ENCODE data around the gene TMPRSS4.

The TMPRSS4 gene

DNA sequence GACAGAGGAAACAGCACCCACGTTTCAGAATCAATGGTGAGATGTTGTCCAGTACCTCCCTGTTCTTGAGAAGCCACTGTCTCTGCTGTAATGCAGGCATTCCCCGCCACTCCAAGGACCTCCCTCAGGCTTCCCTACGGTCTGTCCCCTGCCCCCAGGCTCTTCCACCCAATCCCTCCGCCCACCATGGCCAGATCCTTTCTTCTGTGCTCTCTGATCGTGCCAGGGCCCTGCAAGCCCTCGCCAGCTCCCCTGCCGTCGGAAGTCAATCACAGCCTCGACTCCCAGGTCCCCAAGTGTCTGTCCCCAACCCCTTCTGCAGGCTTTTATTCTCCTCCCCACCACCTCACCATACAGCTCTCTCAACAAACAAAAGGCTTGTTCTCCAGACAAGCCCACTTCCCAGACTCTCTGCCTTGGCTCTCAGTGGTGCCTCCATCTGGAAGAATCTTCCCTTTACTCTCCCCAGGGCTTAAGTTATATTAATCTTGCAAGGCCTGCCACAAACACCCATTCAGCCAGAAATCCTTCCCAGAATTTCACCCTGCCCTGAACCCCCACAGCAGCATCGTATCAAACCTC is 62.1 kb downstream of the TMPRSS4 start:
- no peaks in the 10 kb centered on the region for H3K4me1 Mint-ChIP-seq
- no peak overlapping the region for H3K27ac Mint-ChIP-seq
- H3K4me3 Mint-ChIP-seq: no peak overlapping the region
- DNase-seq (no peak), ATAC-seq (no peak)
- peaks cover 43% of the 10 kb centered on the region for H3K27me3 Mint-ChIP-seq
- H3K9me3 Mint-ChIP-seq: no peaks in the 10 kb centered on the region
- H3K36me3 Mint-ChIP-seq (ENCODE audit: low read depth): no peaks in the 10 kb centered on the region

- H3K36me3 Mint-ChIP-seq (ENCODE audit: low read depth): no peaks in the 10 kb centered on the region
- peaks cover 47% of the 10 kb centered on the region for H3K27me3 Mint-ChIP-seq
- no peak overlapping the region for H3K4me3 Mint-ChIP-seq
- DNase-seq (no peak), ATAC-seq (no peak)
- H3K4me1 Mint-ChIP-seq: no peaks in the 10 kb centered on the region
- no peaks in the 10 kb centered on the region for H3K9me3 Mint-ChIP-seq
- no peak overlapping the region for H3K27ac Mint-ChIP-seq
Measured at GRCh38 chr11:118139578-118139977, 62.7 kb downstream of the TMPRSS4 start.

GRCh38 chr11:118142081-118142480 is 65.2 kb downstream of the TMPRSS4 start:
- H3K9me3 Mint-ChIP-seq: no peaks in the 10 kb centered on the region
- H3K4me1 Mint-ChIP-seq: peaks cover 4% of the 10 kb centered on the region
- no peak overlapping the region for H3K27ac Mint-ChIP-seq
- no peak overlapping the region for H3K4me3 Mint-ChIP-seq
- no peaks in the 10 kb centered on the region for H3K36me3 Mint-ChIP-seq (ENCODE audit: low read depth)
- DNase-seq (no peak), ATAC-seq (no peak)
- H3K27me3 Mint-ChIP-seq: peaks cover 51% of the 10 kb centered on the region

- Mint-ChIP-seq H3K36me3 (ENCODE audit: low read depth) (no peaks in the 10 kb centered on the region), H3K4me3 (no peak overlapping the region), H3K27me3 (peaks cover 58% of the 10 kb centered on the region), H3K4me1 (peaks cover 4% of the 10 kb centered on the region), H3K9me3 (no peaks in the 10 kb centered on the region), H3K27ac (no peak overlapping the region)
- no peak for ATAC-seq
- no peak for DNase-seq
Measured at GRCh38 chr11:118142809-118143208, 65.9 kb downstream of the TMPRSS4 start.

GRCh38 chr11:118143661-118144185 is 66.8 kb downstream of the TMPRSS4 start:
- Mint-ChIP-seq H3K27me3 (peaks cover 61% of the 10 kb centered on the region), H3K9me3 (no peaks in the 10 kb centered on the region), H3K27ac (no peak overlapping the region), H3K4me3 (no peak overlapping the region), H3K4me1 (peaks cover 4% of the 10 kb centered on the region), H3K36me3 (ENCODE audit: low read depth) (no peaks in the 10 kb centered on the region)
- no peak for ATAC-seq
- DNase-seq: no peak

GRCh38 chr11:118144301-118145268 is 67.7 kb downstream of the TMPRSS4 start:
- no peak for DNase-seq
- H3K4me3 Mint-ChIP-seq: no peak overlapping the region

GRCh38 chr11:118145285-118146227 is 68.7 kb downstream of the TMPRSS4 start:
- peaks cover 4% of the 10 kb centered on the region for H3K4me1 Mint-ChIP-seq
- no peaks in the 10 kb centered on the region for H3K36me3 Mint-ChIP-seq (ENCODE audit: low read depth)
- DNase-seq (peak; percentile 96), ATAC-seq (peak; percentile 98)
- no peaks in the 10 kb centered on the region for H3K9me3 Mint-ChIP-seq
- H3K4me3 Mint-ChIP-seq: peak overlapping the region; percentile 79
- no peak overlapping the region for H3K27ac Mint-ChIP-seq
- peaks cover 60% of the 10 kb centered on the region for H3K27me3 Mint-ChIP-seq

More at GRCh38 chr11:118144301-118145268, 67.7 kb downstream of the TMPRSS4 start:
- H3K36me3 Mint-ChIP-seq (ENCODE audit: low read depth): no peaks in the 10 kb centered on the region
- H3K27me3 Mint-ChIP-seq: peaks cover 58% of the 10 kb centered on the region
- no peaks in the 10 kb centered on the region for H3K9me3 Mint-ChIP-seq
- H3K27ac Mint-ChIP-seq: no peak overlapping the region
- no peak for ATAC-seq
- peaks cover 4% of the 10 kb centered on the region for H3K4me1 Mint-ChIP-seq

DNA sequence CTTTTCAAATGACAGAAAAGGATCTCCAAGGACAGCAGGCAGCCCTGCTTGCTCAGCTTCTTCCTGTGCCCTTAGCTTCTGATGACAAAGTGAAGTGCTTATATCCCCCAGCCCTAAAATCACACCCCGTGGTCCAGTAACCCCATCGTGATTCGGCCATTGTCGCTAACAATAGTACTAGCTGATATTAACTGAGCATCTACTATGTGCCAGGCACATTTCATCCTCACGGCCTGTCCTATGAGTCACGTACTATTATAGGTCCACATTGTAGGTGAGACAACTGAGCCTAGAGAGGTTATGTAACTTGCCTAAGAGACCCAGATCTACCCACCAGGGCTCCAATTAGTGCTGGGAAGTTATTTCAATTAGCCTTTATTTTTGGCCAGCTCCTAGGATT is 69.7 kb downstream of the TMPRSS4 start:
- Mint-ChIP-seq H3K9me3 (no peaks in the 10 kb centered on the region), H3K27ac (peak overlapping the region; percentile 19), H3K27me3 (peaks cover 62% of the 10 kb centered on the region)

GRCh38 chr11:118147502-118147901 is 70.6 kb downstream of the TMPRSS4 start:
- DNase-seq: no peak
- no peak overlapping the region for H3K27ac Mint-ChIP-seq
- peaks cover 4% of the 10 kb centered on the region for H3K4me1 Mint-ChIP-seq
- H3K27me3 Mint-ChIP-seq: peaks cover 60% of the 10 kb centered on the region
- no peaks in the 10 kb centered on the region for H3K9me3 Mint-ChIP-seq
- no peaks in the 10 kb centered on the region for H3K36me3 Mint-ChIP-seq (ENCODE audit: low read depth)
- ATAC-seq: no peak
- no peak overlapping the region for H3K4me3 Mint-ChIP-seq

More for the DNA sequence above, 69.7 kb downstream of the TMPRSS4 start:
- H3K4me1 Mint-ChIP-seq: peaks cover 4% of the 10 kb centered on the region
- H3K36me3 Mint-ChIP-seq (ENCODE audit: low read depth): no peaks in the 10 kb centered on the region
- DNase-seq (no peak), ATAC-seq (no peak)
- H3K4me3 Mint-ChIP-seq: peak overlapping the region; percentile 67

GRCh38 chr11:118148240-118148639 is 71.4 kb downstream of the TMPRSS4 start:
- Mint-ChIP-seq H3K4me3 (no peak overlapping the region), H3K27me3 (peaks cover 54% of the 10 kb centered on the region), H3K36me3 (ENCODE audit: low read depth) (no peaks in the 10 kb centered on the region), H3K4me1 (peaks cover 4% of the 10 kb centered on the region), H3K9me3 (no peaks in the 10 kb centered on the region), H3K27ac (no peak overlapping the region)
- DNase-seq (no peak), ATAC-seq (no peak)

GRCh38 chr11:118148856-118149255 is 72.0 kb downstream of the TMPRSS4 start:
- Mint-ChIP-seq H3K36me3 (ENCODE audit: low read depth) (no peaks in the 10 kb centered on the region), H3K4me1 (peaks cover 6% of the 10 kb centered on the region), H3K27ac (no peak overlapping the region), H3K9me3 (no peaks in the 10 kb centered on the region), H3K27me3 (peaks cover 55% of the 10 kb centered on the region), H3K4me3 (no peak overlapping the region)
- no peak for DNase-seq
- ATAC-seq: no peak

GRCh38 chr11:118149493-118149892 is 72.6 kb downstream of the TMPRSS4 start:
- H3K4me3 Mint-ChIP-seq: no peak overlapping the region
- no peaks in the 10 kb centered on the region for H3K9me3 Mint-ChIP-seq
- no peak for ATAC-seq
- H3K27me3 Mint-ChIP-seq: peaks cover 55% of the 10 kb centered on the region
- DNase-seq: no peak
- H3K36me3 Mint-ChIP-seq (ENCODE audit: low read depth): no peaks in the 10 kb centered on the region
- no peak overlapping the region for H3K27ac Mint-ChIP-seq
- H3K4me1 Mint-ChIP-seq: peaks cover 8% of the 10 kb centered on the region

GRCh38 chr11:118151431-118151830 is 74.6 kb downstream of the TMPRSS4 start:
- H3K36me3 Mint-ChIP-seq (ENCODE audit: low read depth): no peaks in the 10 kb centered on the region
- no peak overlapping the region for H3K4me3 Mint-ChIP-seq
- H3K4me1 Mint-ChIP-seq: peaks cover 6% of the 10 kb centered on the region
- peaks cover 66% of the 10 kb centered on the region for H3K27me3 Mint-ChIP-seq
- H3K9me3 Mint-ChIP-seq: no peaks in the 10 kb centered on the region
- no peak overlapping the region for H3K27ac Mint-ChIP-seq
- DNase-seq: no peak
- ATAC-seq: no peak

DNA sequence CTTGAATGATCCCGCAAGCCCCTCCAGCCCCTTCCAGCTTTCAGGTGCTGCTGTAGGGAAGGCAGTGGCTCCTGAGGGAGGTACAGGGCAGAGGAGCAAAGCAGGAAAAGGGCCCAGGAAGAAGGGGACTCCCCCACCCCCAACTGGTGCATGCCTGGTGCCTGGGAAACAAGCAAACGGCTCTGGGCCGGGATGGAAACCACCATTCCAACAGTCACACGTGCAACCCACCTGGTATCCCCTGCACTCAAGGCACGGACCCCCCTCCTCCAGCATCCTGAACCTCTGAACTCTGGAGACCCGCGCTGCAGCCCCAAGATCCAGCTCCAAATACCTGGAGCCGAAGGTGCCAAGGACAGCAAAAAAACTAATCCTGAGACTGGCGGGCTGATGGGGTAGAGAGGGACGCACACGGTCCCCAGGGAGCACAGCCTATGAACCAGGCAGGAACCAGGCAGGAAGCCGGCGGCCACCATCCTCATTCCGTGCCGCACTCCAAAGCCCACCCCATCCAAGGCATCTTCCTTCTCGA is 75.2 kb downstream of the TMPRSS4 start:
- DNase-seq: no peak
- peak overlapping the region; percentile 6 for H3K4me3 Mint-ChIP-seq
- no peaks in the 10 kb centered on the region for H3K36me3 Mint-ChIP-seq (ENCODE audit: low read depth)
- peaks cover 70% of the 10 kb centered on the region for H3K27me3 Mint-ChIP-seq
- no peaks in the 10 kb centered on the region for H3K9me3 Mint-ChIP-seq
- H3K27ac Mint-ChIP-seq: no peak overlapping the region
- no peak for ATAC-seq
- peaks cover 11% of the 10 kb centered on the region for H3K4me1 Mint-ChIP-seq

Measured in activated naive CD8-positive, alpha-beta T cell treated with anti-CD3 and anti-CD28 coated beads, Interleukin-2, amount 50 U/mL, for 24 hours (primary cell).